HepG2 (cell line): ENCODE data around the gene SLC25A25. TPM values are rescaled to one million over a fixed set of nuclear protein-coding genes. Genes with fewer than 3 reads are reported as not detected.

Source experiments
- ATAC-seq: fragments of 200-7000 bp; cut with Tn5 transposase; 3 replicates; pipeline ENCODE4 v1.9.1; 2020; ENCODE audit warnings: mild to moderate bottlenecking, moderate library complexity
- BruUV-seq: library from RNA; stranded (reverse); fragments of 400-500 nt; replicated peaks from 2 replicates; lab custom pipeline; 2021; lab: Mats Ljungman, UMichigan
- CTCF ChIA-PET: fragments of 300-600 bp; formaldehyde crosslinking; extraction: SDS; loops from one replicate; lab custom pipeline; 2021; ENCODE audit warnings: low total read pairs, inconsistent platforms, low intra/inter-chr PET ratio; lab: Yijun Ruan, JAX
- POLR2A ChIA-PET: fragments of 350-600 bp; sonication (Branson Sonifier 250); formaldehyde crosslinking; loops from one replicate; lab custom pipeline; 2020; ENCODE audit warnings: antibody characterized with exemption, inconsistent platforms; lab: Yijun Ruan, JAX
- DNase-seq: peaks from one replicate; pipeline ENCODE4 v3.0.0-alpha.2; 2015; ENCODE audit warnings: low spot score
- FAIRE-seq: peaks from 3 replicates; lab custom pipeline; 2011; peaks lifted over from hg19 to GRCh38; lab: Jason Lieb, UNC
- H2AFZ ChIP-seq: one replicate; pipeline ENCODE4 v1.6.1; 2011; ENCODE audit warnings: low read length, inconsistent platforms
- H3K27ac ChIP-seq: fragments of 300-600 bp; 3 replicates; pipeline ENCODE4 v1.8.0; 2011; ENCODE audit warnings: mixed run types, mild to moderate bottlenecking, mixed read lengths, low read length, inconsistent platforms; ENCODE audit not compliant: insufficient read depth; ENCODE audit errors: extremely low read length
- H3K27me3 ChIP-seq, 2 experiments: fragments of 200-600 bp in 1 of 2; 2 replicates in 1 of 2; 3 replicates in 1 of 2; pipeline versions ENCODE4 v1.6.0 to v1.8.0; 2011; ENCODE audit warnings: low read length in 2 of 2, mild to moderate bottlenecking in 2 of 2, moderate library complexity in 2 of 2, inconsistent platforms in 1 of 2; ENCODE audit not compliant: insufficient read depth in 2 of 2, control insufficient read depth in 1 of 2
- H3K36me3 ChIP-seq, 2 experiments: fragments of 200-600 bp in 1 of 2; replicated peaks in 1 of 2; 2 replicates in 1 of 2; 3 replicates in 1 of 2; pipeline versions ENCODE4 v1.5.1 to v1.8.0; 2011; ENCODE audit warnings: low read length in 2 of 2, inconsistent platforms in 1 of 2; ENCODE audit not compliant: insufficient read depth in 2 of 2, control insufficient read depth in 1 of 2
- H3K4me1 ChIP-seq: 2 replicates; pipeline ENCODE4 v1.5.1; 2012; ENCODE audit warnings: low read length, inconsistent platforms; ENCODE audit not compliant: insufficient read depth
- H3K4me2 ChIP-seq: 2 replicates; pipeline ENCODE4 v1.6.0; 2011; ENCODE audit warnings: low read depth, low read length, inconsistent platforms
- H3K4me3 ChIP-seq, 3 experiments: fragments of 200-600 bp in 1 of 3; sonication (generic), shearing (Covaris generic) in 1 of 3; replicated peaks in 1 of 3; 2 replicates each; pipeline ENCODE4 v1.5.1; 2011 to 2016; ENCODE audit warnings: low read length in 3 of 3, inconsistent platforms in 2 of 3, low read depth in 2 of 3, mild to moderate bottlenecking in 2 of 3, control low read depth in 1 of 3, mixed read lengths in 1 of 3; ENCODE audit not compliant: insufficient read depth in 1 of 3
- H3K79me2 ChIP-seq: one replicate; pipeline ENCODE4 v1.6.1; 2011; ENCODE audit warnings: low read length, inconsistent platforms; ENCODE audit not compliant: insufficient read depth
- H3K9ac ChIP-seq: 2 replicates; pipeline ENCODE4 v1.6.0; 2011; ENCODE audit warnings: mild to moderate bottlenecking, low read depth, low read length, inconsistent platforms; ENCODE audit not compliant: insufficient read depth
- H3K9me3 ChIP-seq: 2 replicates; pipeline ENCODE4 v1.5.1; 2012; ENCODE audit warnings: mild to moderate bottlenecking, low read length
- H4K20me1 ChIP-seq: 2 replicates; pipeline ENCODE4 v1.6.0; 2011; ENCODE audit warnings: inconsistent platforms, mild to moderate bottlenecking, low read length, moderate library complexity; ENCODE audit not compliant: insufficient read depth
- NFYB ChIP-seq: sonication (generic); formaldehyde crosslinking; IDR thresholded peaks from 2 replicates; pipeline ENCODE4 v1.4.0; 2020; ENCODE audit warnings: missing genetic modification reagents
- NFYC ChIP-seq: IDR thresholded peaks from 2 replicates; pipeline ENCODE4 v1.6.1; 2016; ENCODE audit warnings: missing genetic modification reagents, missing compliant biosample characterization
- SMAD9 ChIP-seq: sonication (generic); formaldehyde crosslinking; IDR thresholded peaks from 2 replicates; pipeline ENCODE4 v1.5.1; 2020; ENCODE audit warnings: mild to moderate bottlenecking, missing genetic modification reagents
- TAF15 ChIP-seq: fragments of 200-400 bp; formaldehyde crosslinking; IDR thresholded peaks from one replicate; pipeline ENCODE4 v1.6.1; 2018; ENCODE audit warnings: mild to moderate bottlenecking, low read depth, low read length; ENCODE audit not compliant: poor library complexity, severe bottlenecking
- USF2 ChIP-seq, 2 experiments: sonication (generic) in 1 of 2; formaldehyde crosslinking in 1 of 2; IDR thresholded peaks; 2 replicates each; pipeline versions ENCODE4 v1.5.1 to v1.6.1; 2011 to 2020; ENCODE audit warnings: borderline replicate concordance in 1 of 2, low read depth in 1 of 2, low read length in 1 of 2, mild to moderate bottlenecking in 1 of 2, missing genetic modification reagents in 1 of 2, moderate library complexity in 1 of 2
- ZFP91 ChIP-seq: sonication (generic); formaldehyde crosslinking; IDR thresholded peaks from 2 replicates; pipeline ENCODE4 v1.9.0; 2022; ENCODE audit warnings: missing genetic modification reagents, mild to moderate bottlenecking, borderline replicate concordance
- ZNF124 ChIP-seq: sonication (generic); formaldehyde crosslinking; IDR thresholded peaks from 2 replicates; pipeline ENCODE4 v1.4.0; 2020; ENCODE audit warnings: missing genetic modification reagents
- ZNF234 ChIP-seq: sonication (generic); formaldehyde crosslinking; conservative IDR thresholded peaks from 2 replicates; pipeline ENCODE4 v1.5.1; 2020; ENCODE audit warnings: mild to moderate bottlenecking, missing genetic modification reagents
- in situ Hi-C: cut with HindIII; loops from 2 replicates; pipeline ENCODE4 v1.10.0; 2017; ENCODE audit warnings: low pct_unique_long_range_greater_than_20kb; ENCODE audit not compliant: extremely low pct_ligation_motif_present
- intact Hi-C: fragments of 100-400 bp; cut with micrococcal nuclease; formaldehyde crosslinking; loops from one replicate; pipeline ENCODE4 v1.10.0; 2022; ENCODE audit not compliant: unreplicated experiment
- polyA plus RNA-seq, 8 experiments: library from polyadenylated mRNA; depleted of rRNA in 3 of 8; stranded (reverse) in 7 of 8; unstranded in 1 of 8; fragments of >200 nt; fragmentation: Illumina TruSeq in 4 of 8; extraction: Trizol in 4 of 8; gene quantifications; 2 replicates each; pipeline versions ENCODE4 v1.2.1 to v1.2.3, GENCODE V29; 2011 to 2016; ENCODE audit warnings: low read depth in 4 of 8, missing spikeins in 1 of 8, mixed read lengths in 1 of 8; ENCODE audit not compliant: insufficient read depth in 1 of 8
- total RNA-seq, 5 experiments: library from RNA; depleted of rRNA; stranded (reverse); fragments of >200 nt; fragmentation: Illumina TruSeq; extraction: Trizol; gene quantifications; 2 replicates each; pipeline ENCODE4 v1.2.3, GENCODE V29; 2016; ENCODE audit warnings: low read depth in 1 of 5

SLC25A25 gene
- total and polyA plus RNA-seq, 2 of the 13 experiments (the other 11 are each of a cell fraction or from before 2014, with no cell fraction given): 10.5 to 24.8 TPM

- ATAC-seq (peak; percentile 66), FAIRE-seq (no peak), DNase-seq (no peak)
- H3K4me3 ChIP-seq: no peak overlapping the region
- H3K4me2 ChIP-seq: no peak overlapping the region
- no peak for TF ChIP-seq ZNF234 (CRISPR knock-in tag)
- no peak for TF ChIP-seq ZNF124 (CRISPR knock-in tag)
- TF ChIP-seq USF2 (IDR thresholded peaks at IDR 0.05; ENCODE audit: low read depth, low read length): peak; percentile 40; the same call in 1 of the 2 replicates
- TF ChIP-seq USF2 (CRISPR knock-in tag; IDR thresholded peaks at IDR 0.05; ENCODE audit: borderline replicate concordance): peak; percentile 73; the same call in 1 of the 2 replicates
- peak; percentile 82 for TF ChIP-seq NFYC (CRISPR knock-in tag)
- no peak for TF ChIP-seq SMAD9 (CRISPR knock-in tag)
- peak; percentile 74 for TF ChIP-seq NFYB (CRISPR knock-in tag)
- TF ChIP-seq TAF15: no peak
- TF ChIP-seq ZFP91 (CRISPR knock-in tag): no peak
- no peaks in the 10 kb centered on the region for H3K79me2 ChIP-seq
- no TSS peak for BruUV-seq
- H4K20me1 ChIP-seq: no peaks in the 10 kb centered on the region
- no peaks in the 10 kb centered on the region for H3K36me3 ChIP-seq
- intact Hi-C loops (no loop called here), in situ Hi-C loops (no loop called here)
- CTCF ChIA-PET: no interaction called here
- H3K27me3 ChIP-seq: no peaks in the 10 kb centered on the region
- H3K27ac ChIP-seq: no peak overlapping the region
- H3K9me3 ChIP-seq: no peaks in the 10 kb centered on the region
- no peak overlapping the region for H3K9ac ChIP-seq
- POLR2A ChIA-PET: no interaction called here
- no peak overlapping the region for H2AFZ ChIP-seq
- peaks cover 83% of the 10 kb centered on the region for H3K4me1 ChIP-seq
Measured at GRCh38 chr9:128048663-128049062, 19.4 kb upstream of the SLC25A25 start.
